HUES64 (cell line): ENCODE measurements around the gene LARP6.

Source experiments
- H3K27ac ChIP-seq: 2 replicates; pipeline ENCODE4 v1.7.0; 2013; ENCODE audit warnings: low read depth, low read length, inconsistent platforms
- H3K27me3 ChIP-seq: 2 replicates; pipeline ENCODE4 v1.6.1; 2013; ENCODE audit warnings: mild to moderate bottlenecking, low read length; ENCODE audit not compliant: insufficient read depth
- H3K36me3 ChIP-seq: 2 replicates; pipeline ENCODE4 v1.6.1; 2013; ENCODE audit warnings: mild to moderate bottlenecking, low read length; ENCODE audit not compliant: insufficient read depth
- H3K4me1 ChIP-seq: 2 replicates; pipeline ENCODE4 v1.6.1; 2013; ENCODE audit warnings: mild to moderate bottlenecking, low read length, moderate library complexity; ENCODE audit not compliant: insufficient read depth
- H3K4me3 ChIP-seq: 2 replicates; pipeline ENCODE4 v1.5.1; 2013; ENCODE audit warnings: mild to moderate bottlenecking, low read length, moderate library complexity
- H3K9ac ChIP-seq: 2 replicates; pipeline ENCODE4 v1.6.1; 2013; ENCODE audit warnings: mild to moderate bottlenecking, low read depth, low read length
- H3K9me3 ChIP-seq: 2 replicates; pipeline ENCODE4 v1.6.1; 2013; ENCODE audit warnings: low read depth, low read length; ENCODE audit not compliant: insufficient read depth
- WGBS: fragments of 150-250, 120-280 bp; methylation state at CpG from one replicate; pipeline ENCODE4 v1.1.7; 2013; ENCODE audit warnings: missing lambda C conversion rate; 5-methylcytosine and 5-hydroxymethylcytosine counted together

The LARP6 gene

GRCh38 chr15:70837476-70837875 is 16.5 kb downstream of the LARP6 start:
- Histone ChIP-seq H3K4me3 (no peak overlapping the region), H3K4me1 (peaks cover 11% of the 10 kb centered on the region), H3K27me3 (no peaks in the 10 kb centered on the region), H3K36me3 (peaks cover 15% of the 10 kb centered on the region), H3K27ac (no peak overlapping the region), H3K9ac (no peak overlapping the region), H3K9me3 (no peaks in the 10 kb centered on the region)
- 90% methylated on average over 2 of the region's 2 CpGs for WGBS

GRCh38 chr15:70835841-70836240 is 18.1 kb downstream of the LARP6 start:
- 98% methylated on average over 2 of the region's 3 CpGs for WGBS
- Histone ChIP-seq H3K27me3 (no peaks in the 10 kb centered on the region), H3K27ac (no peak overlapping the region), H3K4me1 (peaks cover 11% of the 10 kb centered on the region), H3K36me3 (peaks cover 30% of the 10 kb centered on the region), H3K9me3 (no peaks in the 10 kb centered on the region), H3K9ac (no peak overlapping the region), H3K4me3 (no peak overlapping the region)

GRCh38 chr15:70835415-70835814 is 18.5 kb downstream of the LARP6 start:
- Histone ChIP-seq H3K27ac (no peak overlapping the region), H3K4me1 (peaks cover 11% of the 10 kb centered on the region), H3K9ac (no peak overlapping the region), H3K36me3 (peaks cover 30% of the 10 kb centered on the region), H3K27me3 (no peaks in the 10 kb centered on the region), H3K9me3 (no peaks in the 10 kb centered on the region), H3K4me3 (no peak overlapping the region)
- 96% methylated on average over 6 of the region's 6 CpGs for WGBS

GRCh38 chr15:70834999-70835398 is 19.0 kb downstream of the LARP6 start:
- peaks cover 30% of the 10 kb centered on the region for H3K36me3 ChIP-seq
- H3K4me3 ChIP-seq, result no peak overlapping the region

GRCh38 chr15:70833861-70834765 is 19.8 kb downstream of the LARP6 start:
- H3K36me3 ChIP-seq, result peaks cover 30% of the 10 kb centered on the region
- H3K27me3 ChIP-seq, result no peaks in the 10 kb centered on the region
- WGBS, result 73% methylated on average over 9 of the region's 9 CpGs
- H3K9me3 ChIP-seq, result no peaks in the 10 kb centered on the region
- peak overlapping the region; percentile 87 for H3K27ac ChIP-seq
- no peak overlapping the region; the same call in 1 of the 2 replicates for H3K4me3 ChIP-seq
- peak overlapping the region; percentile 29; the same call in 1 of the 2 replicates for H3K9ac ChIP-seq
- H3K4me1 ChIP-seq, result peaks cover 11% of the 10 kb centered on the region

More at GRCh38 chr15:70834999-70835398, 19.0 kb downstream of the LARP6 start:
- Histone ChIP-seq H3K4me1 (peaks cover 11% of the 10 kb centered on the region), H3K9me3 (no peaks in the 10 kb centered on the region), H3K27ac (no peak overlapping the region), H3K27me3 (no peaks in the 10 kb centered on the region), H3K9ac (no peak overlapping the region)
- WGBS, result 96% methylated on average over 2 of the region's 2 CpGs

GRCh38 chr15:70833422-70833821 is 20.5 kb downstream of the LARP6 start:
- no peak overlapping the region for H3K9ac ChIP-seq
- peaks cover 30% of the 10 kb centered on the region for H3K36me3 ChIP-seq
- WGBS, result 97% methylated on average over 3 of the region's 3 CpGs
- H3K4me3 ChIP-seq, result no peak overlapping the region
- no peaks in the 10 kb centered on the region for H3K27me3 ChIP-seq
- no peaks in the 10 kb centered on the region for H3K9me3 ChIP-seq
- peak overlapping the region; percentile 39 for H3K27ac ChIP-seq
- H3K4me1 ChIP-seq, result peaks cover 11% of the 10 kb centered on the region

- Histone ChIP-seq H3K4me1 (peaks cover 11% of the 10 kb centered on the region), H3K9ac (no peak overlapping the region), H3K27me3 (no peaks in the 10 kb centered on the region), H3K27ac (no peak overlapping the region), H3K9me3 (no peaks in the 10 kb centered on the region), H3K4me3 (no peak overlapping the region), H3K36me3 (peaks cover 30% of the 10 kb centered on the region)
- WGBS, result 94% methylated on average over 20 of the region's 20 CpGs
Observed at GRCh38 chr15:70832176-70832575, 21.8 kb downstream of the LARP6 start.

- Histone ChIP-seq H3K4me1 (peaks cover 11% of the 10 kb centered on the region), H3K9ac (no peak overlapping the region), H3K27ac (no peak overlapping the region), H3K4me3 (no peak overlapping the region), H3K27me3 (no peaks in the 10 kb centered on the region), H3K9me3 (no peaks in the 10 kb centered on the region), H3K36me3 (peaks cover 30% of the 10 kb centered on the region)
- WGBS, result 89% methylated on average over 6 of the region's 6 CpGs
Observed at GRCh38 chr15:70831094-70831911, 22.7 kb downstream of the LARP6 start.

- peaks cover 24% of the 10 kb centered on the region for H3K36me3 ChIP-seq
- no peak overlapping the region for H3K9ac ChIP-seq
- WGBS, result 75% methylated on average over 2 of the region's 2 CpGs
- peaks cover 11% of the 10 kb centered on the region for H3K4me1 ChIP-seq
- H3K4me3 ChIP-seq, result no peak overlapping the region
- no peaks in the 10 kb centered on the region for H3K27me3 ChIP-seq
- no peaks in the 10 kb centered on the region for H3K9me3 ChIP-seq
- H3K27ac ChIP-seq, result no peak overlapping the region
Observed at GRCh38 chr15:70830615-70831014, 23.3 kb downstream of the LARP6 start.

GRCh38 chr15:70829371-70830166 is 24.4 kb downstream of the LARP6 start:
- 92% methylated on average over 9 of the region's 9 CpGs for WGBS
- Histone ChIP-seq H3K4me3 (no peak overlapping the region), H3K4me1 (peaks cover 11% of the 10 kb centered on the region), H3K9me3 (no peaks in the 10 kb centered on the region), H3K27ac (no peak overlapping the region), H3K36me3 (peaks cover 18% of the 10 kb centered on the region), H3K9ac (no peak overlapping the region), H3K27me3 (no peaks in the 10 kb centered on the region)
